ENCODE measurements around the gene PRR15.

PRR15 gene

DNA sequence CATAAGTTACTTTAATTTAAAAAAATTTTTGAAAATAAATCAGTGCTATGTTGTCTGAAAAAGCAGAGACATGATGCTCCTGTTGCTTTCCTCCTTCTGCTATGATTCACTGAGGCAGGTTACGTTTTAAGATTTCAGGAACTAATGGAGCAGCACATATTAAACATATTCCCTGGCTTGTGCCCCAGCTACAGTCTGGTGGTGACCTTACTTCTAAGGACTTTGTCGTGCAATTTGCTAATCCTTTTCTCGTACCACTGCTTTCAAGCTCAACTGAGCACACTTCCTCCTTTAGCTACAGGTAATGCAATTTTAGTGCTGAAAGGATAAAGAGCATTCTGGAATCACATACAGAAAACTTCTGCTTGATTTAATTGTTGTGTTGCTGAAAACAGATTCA is 16.2 kb upstream of the PRR15 start:
- peaks cover 2% of the 10 kb centered on the region for H3K27me3 ChIP-seq (ENCODE audit: insufficient read depth, poor library complexity, severe bottlenecking)
- no peak overlapping the region for H3K4me3 ChIP-seq (replicated peaks; ENCODE audit: insufficient read depth, low read length)
- no peak overlapping the region for H3K27ac ChIP-seq (replicated peaks)
- TF ChIP-seq SPI1 (IDR thresholded peaks at IDR 0.05; ENCODE audit: borderline replicate concordance, low read depth) = no peak
- no peak for TF ChIP-seq POLR2AphosphoS5 (IDR thresholded peaks at IDR 0.05; ENCODE audit: low read depth)
- TF ChIP-seq, protein P1, sequence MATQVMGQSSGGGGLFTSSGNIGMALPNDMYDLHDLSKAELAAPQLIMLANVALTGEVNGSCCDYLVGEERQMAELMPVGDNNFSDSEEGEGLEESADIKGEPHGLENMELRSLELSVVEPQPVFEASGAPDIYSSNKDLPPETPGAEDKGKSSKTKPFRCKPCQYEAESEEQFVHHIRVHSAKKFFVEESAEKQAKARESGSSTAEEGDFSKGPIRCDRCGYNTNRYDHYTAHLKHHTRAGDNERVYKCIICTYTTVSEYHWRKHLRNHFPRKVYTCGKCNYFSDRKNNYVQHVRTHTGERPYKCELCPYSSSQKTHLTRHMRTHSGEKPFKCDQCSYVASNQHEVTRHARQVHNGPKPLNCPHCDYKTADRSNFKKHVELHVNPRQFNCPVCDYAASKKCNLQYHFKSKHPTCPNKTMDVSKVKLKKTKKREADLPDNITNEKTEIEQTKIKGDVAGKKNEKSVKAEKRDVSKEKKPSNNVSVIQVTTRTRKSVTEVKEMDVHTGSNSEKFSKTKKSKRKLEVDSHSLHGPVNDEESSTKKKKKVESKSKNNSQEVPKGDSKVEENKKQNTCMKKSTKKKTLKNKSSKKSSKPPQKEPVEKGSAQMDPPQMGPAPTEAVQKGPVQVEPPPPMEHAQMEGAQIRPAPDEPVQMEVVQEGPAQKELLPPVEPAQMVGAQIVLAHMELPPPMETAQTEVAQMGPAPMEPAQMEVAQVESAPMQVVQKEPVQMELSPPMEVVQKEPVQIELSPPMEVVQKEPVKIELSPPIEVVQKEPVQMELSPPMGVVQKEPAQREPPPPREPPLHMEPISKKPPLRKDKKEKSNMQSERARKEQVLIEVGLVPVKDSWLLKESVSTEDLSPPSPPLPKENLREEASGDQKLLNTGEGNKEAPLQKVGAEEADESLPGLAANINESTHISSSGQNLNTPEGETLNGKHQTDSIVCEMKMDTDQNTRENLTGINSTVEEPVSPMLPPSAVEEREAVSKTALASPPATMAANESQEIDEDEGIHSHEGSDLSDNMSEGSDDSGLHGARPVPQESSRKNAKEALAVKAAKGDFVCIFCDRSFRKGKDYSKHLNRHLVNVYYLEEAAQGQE (IDR thresholded peaks at IDR 0.05; ENCODE audit: insufficient replicate concordance, low read depth) = no peak
- TF ChIP-seq, protein P2, sequence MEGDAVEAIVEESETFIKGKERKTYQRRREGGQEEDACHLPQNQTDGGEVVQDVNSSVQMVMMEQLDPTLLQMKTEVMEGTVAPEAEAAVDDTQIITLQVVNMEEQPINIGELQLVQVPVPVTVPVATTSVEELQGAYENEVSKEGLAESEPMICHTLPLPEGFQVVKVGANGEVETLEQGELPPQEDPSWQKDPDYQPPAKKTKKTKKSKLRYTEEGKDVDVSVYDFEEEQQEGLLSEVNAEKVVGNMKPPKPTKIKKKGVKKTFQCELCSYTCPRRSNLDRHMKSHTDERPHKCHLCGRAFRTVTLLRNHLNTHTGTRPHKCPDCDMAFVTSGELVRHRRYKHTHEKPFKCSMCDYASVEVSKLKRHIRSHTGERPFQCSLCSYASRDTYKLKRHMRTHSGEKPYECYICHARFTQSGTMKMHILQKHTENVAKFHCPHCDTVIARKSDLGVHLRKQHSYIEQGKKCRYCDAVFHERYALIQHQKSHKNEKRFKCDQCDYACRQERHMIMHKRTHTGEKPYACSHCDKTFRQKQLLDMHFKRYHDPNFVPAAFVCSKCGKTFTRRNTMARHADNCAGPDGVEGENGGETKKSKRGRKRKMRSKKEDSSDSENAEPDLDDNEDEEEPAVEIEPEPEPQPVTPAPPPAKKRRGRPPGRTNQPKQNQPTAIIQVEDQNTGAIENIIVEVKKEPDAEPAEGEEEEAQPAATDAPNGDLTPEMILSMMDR (IDR thresholded peaks at IDR 0.05; ENCODE audit: insufficient read depth, low read length) = no peak
- TF ChIP-seq GABPA (IDR thresholded peaks at IDR 0.05; ENCODE audit: low read depth) = no peak
- DNase-seq (ENCODE audit: low read depth in 1 of 2, low spot score in 1 of 2) = no peak

- DNase-seq (ENCODE audit: low read depth in 1 of 2, low spot score in 1 of 2) = no peak
- no peak overlapping the region for H3K4me3 ChIP-seq (replicated peaks; ENCODE audit: insufficient read depth, low read length)
- peaks cover 2% of the 10 kb centered on the region for H3K27me3 ChIP-seq (ENCODE audit: insufficient read depth, poor library complexity, severe bottlenecking)
- H3K27ac ChIP-seq (replicated peaks) = no peak overlapping the region
- TF ChIP-seq SPI1 (IDR thresholded peaks at IDR 0.05; ENCODE audit: borderline replicate concordance, low read depth) (no peak), POLR2AphosphoS5 (IDR thresholded peaks at IDR 0.05; ENCODE audit: low read depth) (no peak), GABPA (IDR thresholded peaks at IDR 0.05; ENCODE audit: low read depth) (no peak)
- TF ChIP-seq, protein P1 (IDR thresholded peaks at IDR 0.05; ENCODE audit: insufficient replicate concordance, low read depth) = no peak
- TF ChIP-seq, protein P2 (IDR thresholded peaks at IDR 0.05; ENCODE audit: insufficient read depth, low read length) = no peak
Measured at GRCh38 chr7:29548823-29549222, 14.8 kb upstream of the PRR15 start.

DNA sequence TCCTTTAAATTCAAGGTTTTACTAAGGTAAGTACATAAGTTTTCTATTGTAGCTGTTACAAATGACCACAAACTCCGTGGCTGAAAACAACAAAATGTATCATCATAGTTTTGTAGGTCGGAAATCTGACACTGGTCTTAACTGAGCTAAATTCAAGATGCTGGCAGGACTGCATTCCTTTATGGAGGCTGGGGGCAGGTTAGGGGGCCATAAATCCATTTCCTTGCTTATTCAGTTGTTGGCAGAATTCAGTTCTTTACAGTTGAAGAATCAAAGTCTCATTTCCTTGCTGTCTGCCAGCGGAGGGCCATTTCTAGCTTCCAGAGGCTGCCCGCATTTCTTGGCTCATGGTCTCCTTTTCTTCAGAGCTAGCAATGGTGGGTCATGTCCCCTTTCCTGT is 11.2 kb upstream of the PRR15 start:
- TF ChIP-seq POLR2AphosphoS5 (IDR thresholded peaks at IDR 0.05; ENCODE audit: low read depth) (no peak), SPI1 (IDR thresholded peaks at IDR 0.05; ENCODE audit: borderline replicate concordance, low read depth) (no peak), GABPA (IDR thresholded peaks at IDR 0.05; ENCODE audit: low read depth) (no peak)
- TF ChIP-seq, protein P2 (IDR thresholded peaks at IDR 0.05; ENCODE audit: insufficient read depth, low read length) = no peak
- TF ChIP-seq, protein P1 (IDR thresholded peaks at IDR 0.05; ENCODE audit: insufficient replicate concordance, low read depth) = no peak
- no peak overlapping the region for H3K27ac ChIP-seq (replicated peaks)
- no peak for DNase-seq (ENCODE audit: low read depth in 1 of 2, low spot score in 1 of 2)
- peaks cover 2% of the 10 kb centered on the region for H3K27me3 ChIP-seq (ENCODE audit: insufficient read depth, poor library complexity, severe bottlenecking)
- H3K4me3 ChIP-seq (replicated peaks; ENCODE audit: insufficient read depth, low read length) = no peak overlapping the region
